AG04449 (cell line): ENCODE data around the gene LINGO3.
"Not testable (repeated sequence)": the region's sequence is repeated elsewhere in the genome, so short reads cannot be mapped to it uniquely, and the experiment has no call there.

ENCODE experiments used
- CTCF ChIA-PET: fragments of 350-600 bp; formaldehyde crosslinking; extraction: SDS; loops from one replicate; lab custom pipeline; 2021; ENCODE audit warnings: antibody characterized with exemption; lab: Yijun Ruan, JAX
- POLR2A ChIA-PET: fragments of 400-600, 350-600 bp; formaldehyde crosslinking; extraction: SDS; loops from one replicate; lab custom pipeline; 2020; ENCODE audit warnings: antibody characterized with exemption, inconsistent platforms; lab: Yijun Ruan, JAX
- DNase-seq: peaks from one replicate; pipeline ENCODE4 v3.0.0-alpha.2; 2010; ENCODE audit warnings: low read depth, low spot score
- H3K4me3 ChIP-seq: 2 replicates; pipeline ENCODE4 v1.5.1; 2011; ENCODE audit warnings: low read depth, mild to moderate bottlenecking, control low read depth, low read length
- CTCF ChIP-seq: IDR thresholded peaks from one replicate; pipeline ENCODE4 v1.5.1; 2011; ENCODE audit warnings: mild to moderate bottlenecking, moderate library complexity, low read length, control low read depth, inconsistent platforms; ENCODE audit not compliant: insufficient read depth; ENCODE audit errors: missing control alignments

Gene LINGO3

DNA sequence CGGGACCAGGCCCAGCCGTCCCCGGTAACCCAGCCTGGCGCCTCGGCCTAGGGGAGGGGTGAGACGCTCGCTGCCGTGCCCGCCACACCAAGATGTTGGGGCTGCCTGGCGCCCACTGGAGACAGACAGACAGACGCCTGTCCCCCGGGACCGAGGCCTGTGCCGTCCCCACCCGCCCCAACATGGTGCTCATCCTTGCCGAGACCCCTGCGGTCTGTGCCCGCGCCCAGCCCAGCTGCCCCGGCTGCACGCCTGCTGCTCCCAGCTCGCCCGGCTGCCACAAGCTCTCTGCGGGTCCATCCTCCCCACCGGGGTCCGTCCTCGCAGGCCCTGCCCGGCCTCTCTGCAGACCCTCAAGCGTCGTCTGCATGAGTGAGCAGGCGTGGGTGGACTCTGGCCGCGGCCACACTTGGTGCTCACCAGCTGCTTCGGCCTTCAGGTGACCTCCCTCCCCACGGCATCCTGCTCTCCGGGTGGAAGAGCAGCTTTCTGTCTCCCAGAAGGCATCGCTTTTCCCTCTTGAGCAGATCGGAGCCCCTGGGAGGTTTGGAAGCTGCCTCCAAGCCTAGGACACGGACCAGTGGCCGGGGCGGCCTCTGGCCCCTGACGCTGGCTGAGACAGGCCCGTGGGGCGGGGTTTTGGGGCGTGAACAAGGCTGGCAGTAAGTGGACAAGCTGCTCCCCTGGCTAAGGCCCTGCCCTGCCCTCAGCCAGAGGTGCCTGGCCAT is 45.4 kb upstream of the LINGO3 start:
- ChIA-PET CTCF (no interaction called here), POLR2A (no interaction called here)
- TF ChIP-seq CTCF = no peak
- H3K4me3 ChIP-seq = no peak overlapping the region
- DNase-seq = no peak

DNA sequence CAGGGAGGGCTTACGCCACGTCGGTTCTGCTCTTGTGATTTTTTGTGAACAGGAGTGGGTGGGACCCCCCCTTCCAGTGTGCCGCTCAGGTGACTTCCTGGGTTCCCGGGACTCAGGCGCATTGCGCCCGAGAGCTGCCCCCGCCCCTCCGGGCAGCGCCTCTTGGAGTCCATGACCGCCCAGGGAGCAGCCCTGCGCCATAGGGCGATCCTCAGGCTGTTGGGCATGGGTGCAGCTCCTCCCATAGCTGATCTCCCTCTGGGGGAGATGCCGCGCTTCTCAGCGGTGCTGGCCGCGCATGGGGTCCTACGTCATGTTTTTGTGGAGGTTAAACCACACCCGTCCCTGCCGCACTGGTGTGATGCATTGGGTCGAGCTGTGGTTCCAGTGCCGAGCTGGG is 44.2 kb upstream of the LINGO3 start:
- H3K4me3 ChIP-seq = no peak overlapping the region
- ChIA-PET POLR2A (no interaction called here), CTCF (interaction anchor here (0.7 to 1.3 kb wide), 3 partner anchors 14 to 41 kb away, joined by 3 read pairs; no protein-coding TSS in a partner anchor)
- TF ChIP-seq CTCF = no peak
- DNase-seq = no peak

- H3K4me3 ChIP-seq = no peak overlapping the region
- POLR2A ChIA-PET = no interaction called here
- no peak for TF ChIP-seq CTCF
- DNase-seq = no peak
- CTCF ChIA-PET = interaction anchor here (1.0 to 1.3 kb wide), 2 partner anchors 14 kb away, joined by 3 read pairs; no protein-coding TSS in a partner anchor
These were observed 43.6 kb upstream of the LINGO3 start for GRCh38 chr19:2351591-2351990.

- POLR2A ChIA-PET = no interaction called here
These were observed 42.7 kb upstream of the LINGO3 start for GRCh38 chr19:2350656-2351055.

GRCh38 chr19:2349818-2350217 is 41.9 kb upstream of the LINGO3 start:
- POLR2A ChIA-PET, CTCF ChIA-PET, H3K4me3 ChIP-seq, DNase-seq: not testable (repeated sequence)

More at GRCh38 chr19:2350656-2351055, 42.7 kb upstream of the LINGO3 start:
- CTCF ChIA-PET = no interaction called here
- no peak for TF ChIP-seq CTCF
- no peak overlapping the region for H3K4me3 ChIP-seq
- no peak for DNase-seq

GRCh38 chr19:2345794-2346663 is 38.1 kb upstream of the LINGO3 start:
- H3K4me3 ChIP-seq = no peak overlapping the region
- no peak for TF ChIP-seq CTCF
- ChIA-PET CTCF (no interaction called here), POLR2A (no interaction called here)
- DNase-seq = no peak
